Measurements from ENCODE around the gene TLE1.

The TLE1 gene

DNA sequence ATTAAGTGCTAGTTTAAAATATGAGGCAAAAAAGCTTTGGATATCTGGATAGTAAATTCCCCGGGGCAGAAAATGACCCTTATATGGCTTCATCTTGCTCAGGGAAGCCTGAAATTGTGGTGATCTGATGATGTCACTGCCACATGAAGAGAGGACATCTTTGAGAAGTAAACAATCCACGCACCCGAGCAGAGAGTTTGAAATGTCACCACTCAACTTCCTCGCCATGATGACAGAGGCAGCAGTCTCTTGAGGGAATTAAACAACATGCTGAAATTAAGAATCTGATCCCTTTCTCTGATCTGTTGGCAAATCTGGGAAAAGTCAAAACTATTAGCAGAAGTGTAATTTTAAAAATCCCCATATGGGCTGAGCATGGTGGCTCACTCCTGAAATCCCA lies 110.0 kb downstream of the TLE1 start:
- no peak for DNase-seq (ENCODE audit: low read depth in 3 of 3, low spot score in 1 of 3)

DNA sequence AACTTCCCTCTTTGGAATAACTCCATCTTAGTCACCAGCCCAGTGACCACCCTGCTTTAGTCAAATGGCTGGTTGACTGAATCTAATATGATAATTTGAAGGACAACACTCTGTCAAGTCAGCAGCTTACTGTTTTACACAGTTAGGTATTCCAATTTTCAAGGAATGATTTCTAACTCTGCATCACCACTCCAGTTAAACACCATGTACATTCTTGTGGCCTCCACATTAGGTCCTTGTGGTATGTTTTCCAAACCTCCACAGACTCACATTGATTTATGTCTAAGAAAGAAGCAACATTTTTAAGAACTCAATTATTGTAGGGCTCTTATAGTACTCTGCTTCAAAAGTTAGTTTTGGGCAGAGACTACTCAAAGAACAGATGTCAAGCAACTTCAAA lies 110.7 kb downstream of the TLE1 start:
- DNase-seq (ENCODE audit: low read depth in 3 of 3, low spot score in 1 of 3) = no peak

DNA sequence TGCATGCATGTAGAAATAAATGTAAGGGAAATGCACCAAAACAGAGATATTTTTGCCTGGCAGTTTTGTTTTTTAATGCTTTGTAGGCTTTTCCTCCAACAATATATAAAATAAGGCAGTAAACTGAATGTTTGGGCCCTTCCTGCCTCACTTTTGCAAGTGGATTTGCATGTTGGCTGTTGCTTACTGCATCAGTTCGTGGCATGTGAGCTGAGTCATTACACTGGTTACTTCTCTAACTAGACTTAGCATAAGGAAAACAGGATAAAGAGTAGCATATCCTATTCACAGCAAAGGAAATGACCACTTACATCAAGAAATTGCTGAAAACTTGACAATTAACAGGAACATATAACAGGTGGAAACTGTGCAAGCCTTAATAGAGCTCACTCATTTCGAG lies 113.4 kb downstream of the TLE1 start:
- DNase-seq (ENCODE audit: low read depth in 3 of 3, low spot score in 1 of 3) = no peak

DNA sequence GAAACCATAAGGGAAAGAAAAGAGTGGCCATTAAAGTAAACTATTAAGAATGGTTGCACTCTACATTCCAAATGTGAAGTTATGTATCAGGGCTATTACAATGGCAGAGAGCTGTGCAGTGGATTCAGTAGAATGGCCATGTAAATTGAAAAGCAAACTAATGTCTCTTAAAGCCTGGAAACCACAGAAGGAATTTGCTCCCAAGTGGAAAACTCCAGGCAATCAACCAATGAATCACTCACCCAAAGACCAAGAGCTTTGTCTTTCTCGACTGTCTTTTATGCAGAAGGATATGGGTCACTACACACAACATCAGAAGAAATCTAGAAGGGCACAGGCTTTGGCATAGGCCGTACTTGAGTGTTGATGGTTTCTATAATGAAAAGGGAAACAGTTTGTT lies 114.9 kb downstream of the TLE1 start:
- DNase-seq (ENCODE audit: low read depth in 3 of 3, low spot score in 1 of 3) = no peak

DNA sequence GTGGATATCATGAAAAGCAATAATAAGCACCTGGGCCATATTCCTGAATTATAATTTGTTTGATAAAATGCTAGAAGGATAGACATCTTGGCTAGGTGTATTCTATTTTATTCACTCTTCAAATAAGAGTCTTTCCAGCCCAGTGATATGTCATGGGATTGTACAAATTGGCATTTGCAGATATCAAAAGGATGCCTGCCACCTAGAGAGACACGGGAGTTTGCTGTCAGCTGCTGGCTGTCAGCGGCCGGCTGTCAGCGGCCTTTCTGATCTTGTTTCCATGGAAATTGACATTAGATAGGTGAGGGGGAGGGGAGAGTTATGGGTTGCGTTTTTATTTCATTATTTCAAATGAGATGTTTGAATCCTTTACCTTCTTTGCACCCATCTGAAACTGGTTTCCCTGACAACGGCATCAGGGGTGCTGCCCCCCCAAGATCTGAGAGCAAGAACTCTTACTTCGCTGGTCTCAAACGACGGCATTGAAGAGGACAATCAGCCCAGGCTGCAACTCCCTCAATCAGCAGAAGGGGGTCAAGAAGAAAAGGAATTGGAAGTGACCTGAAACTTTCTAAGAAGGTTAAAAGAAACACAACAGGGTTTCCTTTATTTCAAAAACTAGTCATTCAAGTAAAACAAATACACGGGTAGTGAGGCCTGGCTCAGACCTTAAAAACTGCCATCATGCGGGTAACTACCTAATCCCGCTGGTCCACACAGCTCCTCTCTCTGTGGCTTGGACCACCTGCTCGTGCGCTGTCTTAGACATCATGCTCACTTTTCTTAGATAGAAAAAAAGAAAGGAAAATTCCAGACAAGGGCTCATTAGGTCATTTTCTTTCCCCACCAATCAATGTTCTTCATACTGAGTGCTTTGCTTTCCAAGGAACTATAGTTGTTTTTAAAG lies 115.7 kb downstream of the TLE1 start:
- DNase-seq (ENCODE audit: low read depth in 3 of 3, low spot score in 1 of 3) = no peak

DNA sequence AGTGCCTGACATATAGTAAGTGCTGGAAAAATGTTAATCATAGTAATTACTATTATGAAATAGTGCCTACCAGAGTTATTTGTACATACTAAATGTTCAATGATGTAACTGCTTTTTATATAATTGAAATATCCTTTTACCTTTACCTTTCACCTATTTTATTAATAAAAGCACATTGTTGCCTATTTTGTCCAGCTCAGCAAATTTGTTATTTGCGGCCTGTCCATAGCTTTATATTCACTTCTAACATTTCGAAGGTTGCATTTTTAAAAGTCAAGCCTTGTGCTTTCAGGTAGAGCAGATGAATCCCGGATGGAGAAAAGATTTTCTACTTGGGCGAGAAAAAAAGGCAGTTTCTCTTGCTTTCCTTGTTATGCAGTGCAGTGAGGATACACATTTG lies 119.3 kb downstream of the TLE1 start:
- DNase-seq (ENCODE audit: low read depth in 3 of 3, low spot score in 1 of 3) = no peak

DNA sequence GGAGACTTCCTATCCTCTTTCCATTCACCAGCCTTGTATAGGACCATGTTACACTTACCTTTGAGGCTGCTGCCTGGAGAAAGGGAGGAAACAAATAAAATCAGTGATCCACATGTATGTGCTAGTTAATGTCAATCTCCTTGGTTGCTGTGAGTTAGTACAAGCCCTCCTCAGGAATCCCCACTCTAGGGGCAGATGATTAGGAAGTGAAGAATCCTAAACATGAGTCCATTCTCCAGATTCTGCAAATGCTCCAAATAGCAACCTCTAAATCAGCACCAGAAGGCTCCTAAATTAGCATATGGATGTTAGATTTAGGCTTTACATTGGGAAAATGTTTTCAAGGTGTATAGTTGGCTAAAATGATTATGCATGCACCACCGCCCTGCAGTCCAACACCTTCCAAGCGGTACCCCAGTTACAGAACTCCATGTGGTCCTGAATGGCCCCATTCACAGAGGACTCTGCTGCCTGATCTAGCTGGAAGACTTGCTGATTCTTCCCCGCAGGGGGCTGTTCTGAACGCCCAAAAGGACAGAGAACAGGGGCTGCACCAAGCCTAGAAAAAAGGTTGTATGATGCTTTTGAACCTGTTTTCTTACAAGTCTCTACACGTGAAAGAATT lies 123.2 kb downstream of the TLE1 start:
- no peak for DNase-seq (ENCODE audit: low read depth in 3 of 3, low spot score in 1 of 3)

DNA sequence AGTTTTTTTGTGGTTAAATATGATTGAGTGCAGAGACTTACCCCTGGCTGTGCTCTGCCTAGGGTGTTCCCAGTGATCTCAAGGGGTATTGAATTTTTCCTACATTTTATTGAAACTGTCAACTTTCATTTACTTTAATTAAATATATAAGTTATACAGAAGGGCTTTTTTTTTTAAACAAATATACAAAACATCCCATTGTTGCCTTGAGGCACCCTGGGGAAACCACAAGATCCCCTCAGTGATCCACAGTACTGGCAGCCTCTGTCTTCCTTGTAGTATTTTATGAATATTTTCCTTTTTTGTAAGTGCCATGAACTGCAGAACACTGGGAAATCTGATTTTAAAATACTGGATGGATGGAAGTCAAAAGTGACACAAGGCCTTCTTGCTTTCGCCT lies 123.7 kb downstream of the TLE1 start:
- DNase-seq (ENCODE audit: low read depth in 3 of 3, low spot score in 1 of 3) = no peak

DNA sequence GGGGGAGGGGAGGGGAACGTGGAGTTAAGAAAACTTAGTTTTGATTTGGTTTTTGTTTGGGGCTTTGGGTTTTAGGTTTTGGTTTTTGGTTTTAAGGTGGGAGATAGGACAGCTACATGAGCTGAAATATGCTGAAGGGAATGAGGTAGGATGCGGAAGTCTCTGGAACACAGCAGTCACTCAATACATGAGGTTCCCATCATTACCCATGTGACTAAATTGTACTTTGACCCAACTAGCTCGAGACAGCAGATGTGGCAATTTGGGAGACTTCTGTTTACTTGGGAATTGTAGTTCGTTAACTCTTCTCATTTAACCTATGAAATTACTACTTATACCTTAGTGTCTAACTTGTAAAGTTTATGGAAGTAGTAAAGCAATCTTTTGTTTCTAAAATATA lies 124.2 kb downstream of the TLE1 start:
- DNase-seq (ENCODE audit: low read depth in 3 of 3, low spot score in 1 of 3) = no peak

DNA sequence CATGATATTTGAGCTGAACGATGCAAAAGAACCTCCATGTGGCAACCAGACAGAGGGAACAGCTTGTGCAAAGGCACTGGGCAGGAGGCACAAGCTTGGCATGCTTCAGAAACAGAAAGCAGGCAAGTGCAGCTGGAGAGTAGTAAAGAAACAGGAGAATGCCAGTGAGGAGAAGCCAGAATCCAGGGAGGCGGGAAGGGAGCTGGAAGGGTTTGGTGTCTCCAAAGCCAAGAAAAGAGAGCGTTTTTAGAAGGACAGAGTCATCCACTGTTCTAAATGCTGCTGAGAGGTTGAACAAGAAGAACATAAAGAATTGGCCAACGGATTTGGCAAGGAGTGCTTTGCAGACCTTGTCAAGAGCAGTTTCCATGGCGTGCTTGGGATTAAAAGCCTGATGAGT lies 124.7 kb downstream of the TLE1 start:
- no peak for DNase-seq (ENCODE audit: low read depth in 3 of 3, low spot score in 1 of 3)

DNA sequence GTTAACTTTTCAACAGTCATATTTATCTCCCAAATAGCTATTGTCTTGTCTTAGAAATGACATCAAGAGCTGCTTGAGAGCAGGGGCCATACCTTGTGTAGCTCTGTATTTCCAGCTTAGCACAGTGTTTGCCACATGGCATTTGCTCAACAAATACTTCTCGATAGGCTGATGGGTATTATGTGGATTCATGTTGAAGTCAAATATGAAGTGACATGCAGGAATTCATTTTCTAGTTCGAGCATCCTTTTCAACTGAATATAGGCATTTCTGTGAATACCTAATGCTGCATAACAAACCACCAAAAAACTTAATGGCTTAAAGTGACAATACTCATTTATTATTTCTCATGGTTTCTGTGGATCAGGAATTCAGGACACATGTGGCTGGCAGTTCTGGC lies 125.6 kb downstream of the TLE1 start:
- DNase-seq (ENCODE audit: low read depth in 3 of 3, low spot score in 1 of 3) = no peak

DNA sequence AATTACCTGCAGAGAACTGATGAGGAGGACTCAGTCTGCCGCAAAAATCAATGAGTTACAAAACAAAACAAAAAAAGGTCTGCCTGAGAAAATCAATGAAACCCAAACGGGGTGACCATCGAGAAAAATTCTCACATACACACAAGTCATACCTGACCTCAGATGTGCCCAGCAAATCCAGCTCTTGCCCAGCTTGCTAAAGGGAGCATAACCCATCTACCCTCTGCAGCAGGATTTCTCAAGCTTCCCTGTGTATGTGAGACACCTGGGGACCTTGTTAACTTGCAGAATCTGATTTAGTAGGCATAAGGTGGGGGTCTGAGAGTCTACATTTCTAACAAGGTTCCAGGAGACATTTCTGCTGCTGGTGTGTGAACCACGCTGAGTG lies 126.3 kb downstream of the TLE1 start:
- no peak for DNase-seq (ENCODE audit: low read depth in 3 of 3, low spot score in 1 of 3)

DNA sequence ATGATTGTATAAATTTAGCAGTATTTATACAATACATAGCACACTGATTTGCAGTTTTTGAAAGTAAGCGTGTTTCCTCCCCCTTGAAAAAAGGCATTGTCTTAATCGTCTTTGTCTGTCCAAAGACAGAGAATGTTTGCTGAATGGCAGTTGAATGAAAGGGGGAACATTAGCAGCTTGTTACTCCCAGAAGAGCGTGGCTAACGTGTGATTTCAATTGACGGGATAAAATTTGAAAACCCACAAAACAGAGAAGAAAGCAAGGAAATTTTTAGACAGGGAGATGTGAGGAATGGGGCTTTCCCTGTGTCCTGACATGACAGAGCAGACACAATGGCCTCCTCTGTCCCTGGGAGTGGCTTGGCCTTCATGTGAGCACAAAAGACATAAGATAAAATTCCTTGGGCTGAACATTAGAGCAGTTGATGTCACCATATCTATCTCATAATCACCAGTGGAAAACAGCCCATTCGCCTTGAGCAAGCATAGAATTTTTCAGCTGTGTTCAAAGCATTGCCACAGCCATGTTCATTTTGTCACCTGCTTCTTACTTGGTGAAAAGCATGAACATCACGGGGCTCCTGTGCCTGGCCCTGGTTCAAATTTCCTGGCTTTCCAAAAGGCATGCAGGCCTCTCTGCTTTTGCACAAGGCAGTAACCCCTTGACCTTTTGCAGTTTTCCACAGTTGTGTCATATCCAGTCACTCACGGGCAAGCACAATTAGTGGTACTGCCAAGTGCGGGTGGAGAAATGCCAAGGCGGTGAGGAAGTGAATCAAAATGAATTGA lies 126.9 kb downstream of the TLE1 start:
- DNase-seq (ENCODE audit: low read depth in 3 of 3, low spot score in 1 of 3) = no peak

DNA sequence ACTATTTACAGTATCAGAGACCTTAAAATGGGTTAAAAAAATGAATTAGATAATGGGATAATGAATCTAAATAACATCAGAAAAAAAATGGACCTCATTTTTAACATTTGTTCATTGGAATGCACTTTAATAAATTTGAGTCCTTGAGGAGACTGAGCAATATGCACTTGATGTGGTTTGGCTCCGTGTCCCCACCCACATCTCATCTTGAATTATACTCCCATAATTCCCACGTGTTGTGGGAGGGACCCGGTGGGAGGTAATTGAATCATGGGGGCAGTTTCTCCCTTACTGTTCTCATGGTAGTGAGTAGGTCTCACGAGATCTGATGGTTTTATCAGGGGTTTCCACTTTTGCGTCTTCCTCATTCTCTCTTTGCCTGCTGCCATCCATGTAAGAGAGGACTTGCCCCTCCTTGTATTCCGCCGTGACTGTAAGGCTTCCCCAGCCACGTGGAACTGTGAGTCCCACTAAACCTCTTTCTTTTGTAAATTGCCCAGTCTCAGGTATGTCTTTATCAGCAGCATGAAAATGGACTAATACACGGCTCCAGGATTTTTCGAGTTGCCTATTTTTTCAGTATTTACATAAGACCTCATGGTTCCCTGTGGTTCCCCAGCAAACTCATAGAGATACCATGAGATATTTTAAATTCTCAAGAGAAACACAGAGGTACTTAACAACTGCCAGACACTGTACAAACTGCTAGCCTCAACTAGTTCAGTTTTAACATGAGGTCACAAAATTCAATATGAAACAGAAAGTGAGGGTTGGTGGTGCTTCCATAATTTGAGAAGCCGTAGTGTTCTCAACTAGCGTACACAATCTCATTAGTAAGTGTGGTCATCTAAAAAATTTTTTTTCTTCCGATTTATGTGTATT lies 128.3 kb downstream of the TLE1 start:
- no peak for DNase-seq (ENCODE audit: low read depth in 3 of 3, low spot score in 1 of 3)

DNA sequence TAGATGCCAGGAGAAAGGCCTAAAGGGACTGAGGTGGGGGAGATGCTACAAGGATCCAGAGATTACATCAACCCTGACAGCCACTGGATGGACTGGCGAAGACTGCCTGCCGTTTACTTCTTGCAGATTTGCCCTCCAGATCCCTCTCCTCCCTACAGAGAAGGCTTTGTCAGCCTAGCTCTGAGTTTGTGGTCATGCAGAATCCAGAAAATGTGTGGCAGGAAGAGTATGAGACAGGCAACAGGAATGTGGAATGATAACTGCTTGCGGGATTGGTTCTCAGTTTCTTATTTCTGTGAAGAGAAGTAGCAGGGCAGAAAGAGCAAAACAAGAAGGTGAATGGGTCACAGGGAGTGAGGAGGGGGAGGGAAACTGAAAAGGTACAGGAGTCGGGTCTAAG lies 129.6 kb downstream of the TLE1 start:
- DNase-seq (ENCODE audit: low read depth in 3 of 3, low spot score in 1 of 3) = no peak

DNA sequence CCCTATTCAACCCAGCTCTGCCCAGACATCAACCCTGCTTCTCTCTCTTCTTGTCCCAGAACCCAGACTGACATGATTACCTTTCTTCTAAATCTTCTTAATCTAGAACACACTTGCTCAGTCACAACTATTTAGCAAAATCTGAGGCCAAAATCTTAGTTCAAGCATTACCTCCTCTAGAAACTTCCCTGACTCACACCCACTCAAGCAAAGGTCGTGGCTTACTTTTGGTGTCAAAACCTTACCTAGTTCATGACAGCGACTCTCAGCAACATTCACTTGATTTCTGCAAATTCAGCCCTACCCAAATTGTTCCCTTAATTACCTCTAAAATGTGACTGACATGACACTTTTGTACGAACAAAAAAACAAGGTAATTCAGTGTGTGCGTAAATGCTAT lies 130.2 kb downstream of the TLE1 start:
- DNase-seq (ENCODE audit: low read depth in 3 of 3, low spot score in 1 of 3) = no peak

DNA sequence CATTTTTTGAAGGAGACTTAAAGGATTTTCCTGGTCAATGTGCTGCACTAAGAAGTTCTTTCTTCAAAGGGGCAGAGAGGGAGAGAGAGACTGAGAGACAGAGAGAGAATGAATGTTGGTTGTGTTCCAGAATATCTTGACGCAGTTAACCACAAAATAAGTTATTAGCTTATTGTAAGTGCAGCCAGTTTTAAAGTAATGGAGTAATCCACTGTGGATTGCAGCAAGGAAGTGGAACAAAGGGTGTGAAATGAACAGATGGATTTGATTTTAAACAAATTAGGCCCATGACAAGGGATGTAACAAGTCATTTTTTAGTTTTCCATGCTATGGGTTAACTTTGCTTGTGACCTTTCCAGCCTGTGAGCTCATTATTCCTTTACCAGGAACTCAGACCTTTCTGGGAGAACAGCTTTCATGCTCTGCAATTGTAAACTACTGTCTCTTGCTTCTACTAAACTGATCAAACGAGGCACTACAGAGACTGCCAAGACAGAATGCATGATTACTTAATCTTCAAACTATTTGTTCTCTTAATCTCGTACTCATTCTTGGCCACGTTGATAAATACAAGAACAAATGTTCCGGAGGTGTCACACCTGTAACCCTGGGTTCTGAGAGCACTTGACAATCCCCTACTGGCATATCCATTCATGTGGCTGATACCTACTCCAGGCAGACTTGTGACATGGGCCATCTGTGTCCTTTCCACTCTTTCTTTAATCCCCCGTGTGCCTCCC lies 131.1 kb downstream of the TLE1 start:
- no peak for DNase-seq (ENCODE audit: low read depth in 3 of 3, low spot score in 1 of 3)

DNA sequence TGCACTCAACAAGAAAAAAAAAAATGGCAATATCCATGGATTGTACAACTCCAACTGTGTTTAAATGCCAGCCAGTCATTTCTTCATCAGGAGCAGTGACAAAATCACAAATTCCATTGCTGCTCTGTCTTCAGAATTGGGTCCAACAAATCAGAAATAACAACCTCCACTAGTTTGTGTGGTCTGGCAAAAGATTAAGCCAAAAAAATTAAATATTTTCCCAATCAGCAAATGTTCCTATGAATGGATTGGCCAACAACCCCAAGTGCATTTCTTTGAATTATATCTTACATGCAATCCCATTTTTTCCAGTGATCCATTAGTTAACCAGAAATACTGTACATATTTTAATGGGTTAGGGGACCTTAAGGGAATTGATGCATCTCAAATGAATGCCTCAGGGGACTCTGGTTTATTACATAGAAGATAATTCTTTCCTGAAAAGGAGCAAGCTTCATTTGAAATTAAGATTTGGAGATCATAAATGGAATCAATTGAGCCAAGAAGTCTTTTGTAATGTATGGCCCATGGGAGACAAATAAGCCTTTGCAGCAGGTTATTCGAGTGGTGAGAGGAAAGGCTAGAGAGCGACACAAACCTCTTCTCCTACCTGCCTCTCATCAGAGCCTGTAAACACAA lies 131.8 kb downstream of the TLE1 start:
- DNase-seq (ENCODE audit: low read depth in 3 of 3, low spot score in 1 of 3) = no peak

DNA sequence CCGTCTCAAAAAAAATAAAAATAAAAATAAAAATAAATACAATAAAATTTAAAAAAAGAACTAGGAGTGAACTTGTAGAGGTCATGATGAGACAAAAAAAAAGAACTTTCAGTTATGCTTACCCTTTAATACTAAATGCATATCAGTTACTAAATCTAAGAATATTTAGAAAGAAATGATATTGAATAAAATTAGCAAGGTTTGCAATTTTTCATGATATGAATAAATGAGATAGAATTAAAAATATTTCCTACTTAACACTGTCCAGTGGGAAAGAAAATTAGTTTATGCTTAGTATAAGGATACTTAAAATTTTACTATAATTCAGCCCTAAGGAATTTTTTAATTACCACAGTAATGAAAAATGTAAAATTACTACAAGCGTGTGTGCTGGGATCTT lies 132.4 kb downstream of the TLE1 start:
- DNase-seq (ENCODE audit: low read depth in 3 of 3, low spot score in 1 of 3) = no peak

DNA sequence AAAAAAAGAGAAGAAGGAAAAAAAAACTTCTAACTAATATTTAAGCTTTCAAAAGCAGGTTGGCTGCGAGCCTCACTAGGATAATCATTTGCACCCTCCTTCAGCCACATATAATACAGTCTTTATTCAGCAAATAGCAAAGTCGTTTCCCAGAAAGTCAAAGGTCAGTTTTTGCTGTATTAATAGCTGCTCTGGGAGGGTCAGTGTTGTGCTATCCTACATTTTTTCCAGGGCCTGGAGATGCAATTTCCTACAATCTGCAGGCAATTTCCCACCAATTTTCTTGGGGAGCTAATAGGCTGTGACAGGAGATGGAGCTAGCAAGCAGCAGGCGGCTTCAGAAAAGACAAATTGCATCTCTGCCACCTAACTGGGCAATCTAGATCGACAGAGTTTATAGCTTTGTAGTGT lies 136.8 kb downstream of the TLE1 start:
- no peak for DNase-seq (ENCODE audit: low read depth in 3 of 3, low spot score in 1 of 3)

Measured in stimulated activated CD4-positive, alpha-beta T cell treated with anti-CD3 and anti-CD28 coated beads, TNF-alpha, amount 100 ng/mL, for 1 hour (primary cell).